NCI-H82 treated with DMSO at 0.1 percent for 48 hours (cell line): Measurements from ENCODE around the gene KCNAB3.

Experiments used
- DNase-seq: peaks from one replicate; lab custom pipeline; 2025; ENCODE audit not compliant: unreplicated experiment; lab: John Stamatoyannopoulos, UW

Gene KCNAB3

GRCh38 chr17:7943291-7943690 is 13.6 kb upstream of the KCNAB3 start:
- no peak for DNase-seq

- no peak for DNase-seq
Observed at GRCh38 chr17:7940743-7941142, 11.1 kb upstream of the KCNAB3 start.

DNA sequence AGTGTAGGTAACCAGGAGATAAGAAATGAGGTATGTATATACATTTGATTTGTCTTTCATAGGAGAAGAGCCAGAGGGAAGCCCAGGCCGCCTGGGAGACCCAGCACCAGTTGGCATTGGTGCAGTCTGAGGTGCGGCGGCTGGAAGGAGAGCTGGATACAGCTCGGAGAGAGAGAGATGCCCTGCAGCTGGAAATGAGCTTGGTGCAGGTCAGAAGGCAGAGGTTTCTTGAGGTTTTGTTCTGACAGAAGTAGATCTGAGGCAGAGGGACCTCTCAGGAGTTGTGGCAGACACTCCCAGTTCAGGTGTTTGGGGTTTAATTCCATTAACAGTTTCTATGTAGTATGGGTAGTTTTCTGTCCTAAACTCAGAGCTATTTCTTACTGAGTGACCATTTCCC is 10.4 kb upstream of the KCNAB3 start:
- no peak for DNase-seq

DNA sequence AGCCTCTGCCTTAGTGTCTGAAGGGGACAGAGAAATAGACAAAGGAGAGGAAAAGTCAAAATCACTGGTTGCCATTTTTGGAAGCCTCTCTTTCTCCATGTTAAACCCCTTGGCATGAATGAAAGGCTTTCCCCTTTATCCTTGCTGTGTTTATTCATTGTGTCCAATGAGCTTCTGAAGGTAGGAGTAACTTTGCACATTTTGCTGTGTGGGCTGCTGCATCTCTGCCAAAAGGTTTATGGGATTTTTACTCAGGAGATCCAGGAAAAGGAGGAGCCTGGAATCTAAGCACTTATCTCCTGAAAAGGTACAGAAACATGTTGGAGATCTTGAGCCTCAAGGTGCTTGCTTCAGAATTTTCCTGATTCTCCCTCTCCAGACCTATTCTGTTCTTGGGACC is 6.2 kb upstream of the KCNAB3 start:
- no peak for DNase-seq

DNA sequence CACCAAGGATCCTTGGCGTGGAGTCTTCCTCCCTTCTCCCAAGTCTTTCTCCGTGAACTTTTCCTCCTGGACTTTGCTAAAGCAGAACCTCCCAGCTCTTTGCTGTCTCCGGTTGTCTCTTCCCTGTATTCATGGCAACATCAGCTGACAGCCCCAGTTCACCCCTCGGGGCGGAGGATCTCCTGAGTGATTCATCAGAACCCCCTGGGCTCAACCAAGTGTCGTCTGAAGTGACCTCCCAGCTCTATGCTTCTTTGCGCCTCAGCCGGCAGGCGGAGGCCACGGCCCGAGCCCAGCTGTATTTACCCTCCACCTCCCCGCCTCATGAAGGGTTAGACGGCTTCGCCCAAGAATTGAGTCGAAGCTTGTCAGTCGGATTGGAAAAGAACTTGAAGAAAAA is 3.3 kb upstream of the KCNAB3 start:
- no peak for DNase-seq

DNA sequence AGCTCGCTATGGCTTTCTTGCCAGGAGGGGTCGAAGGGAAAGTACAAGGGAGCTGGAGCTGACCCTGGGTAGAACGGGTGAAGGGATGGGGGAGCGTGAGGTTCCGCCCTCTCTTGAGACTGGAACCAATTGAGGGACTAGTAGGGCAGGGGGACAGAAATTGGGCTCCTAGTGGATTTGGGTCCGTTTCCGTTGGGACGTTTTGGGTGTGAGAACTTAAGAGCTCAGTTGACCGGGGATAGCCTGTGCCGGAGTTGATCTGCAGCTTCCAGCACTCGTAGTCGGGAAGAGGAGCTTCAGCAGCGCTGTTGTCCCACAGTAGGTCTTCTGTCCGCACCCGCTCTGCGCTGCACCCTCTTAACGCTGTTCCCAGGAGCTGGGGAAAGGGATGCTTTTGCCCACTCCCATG is 2.8 kb upstream of the KCNAB3 start:
- DNase-seq = no peak

- DNase-seq = peak; percentile 97
Observed at GRCh38 chr17:7931709-7932482, 2.2 kb upstream of the KCNAB3 start, which contains the start of the genes CNTROB and TRAPPC1. Gene CNTROB (plus strand): TSS chr17:7932206. CDS start chr17:7933080, 874 bp downstream. Gene TRAPPC1 (minus strand): TSS chr17:7931946. CDS start chr17:7931829, 117 bp downstream.

- no peak for DNase-seq
Observed at GRCh38 chr17:7930841-7931631, 1.4 kb upstream of the KCNAB3 start.

DNA sequence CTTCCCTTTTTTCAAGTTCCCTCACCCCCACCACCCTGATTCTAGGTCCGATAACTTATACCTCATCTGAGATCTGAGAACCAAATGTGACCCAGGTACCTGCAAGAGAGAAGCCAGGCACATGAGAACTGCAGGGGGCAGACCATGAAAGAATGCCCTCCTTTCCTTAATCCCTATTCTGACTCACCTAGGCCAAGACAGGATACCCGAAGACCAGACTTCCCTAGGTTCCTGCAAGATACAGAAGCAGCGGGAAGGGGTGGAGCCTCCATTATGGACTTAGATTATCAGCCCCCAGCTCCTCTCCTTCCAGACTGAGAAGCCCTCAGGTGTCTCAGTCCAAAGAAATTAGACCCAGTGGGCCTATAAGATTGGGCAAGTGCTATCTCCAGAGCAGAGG is 2.1 kb downstream of the KCNAB3 start:
- no peak for DNase-seq

DNA sequence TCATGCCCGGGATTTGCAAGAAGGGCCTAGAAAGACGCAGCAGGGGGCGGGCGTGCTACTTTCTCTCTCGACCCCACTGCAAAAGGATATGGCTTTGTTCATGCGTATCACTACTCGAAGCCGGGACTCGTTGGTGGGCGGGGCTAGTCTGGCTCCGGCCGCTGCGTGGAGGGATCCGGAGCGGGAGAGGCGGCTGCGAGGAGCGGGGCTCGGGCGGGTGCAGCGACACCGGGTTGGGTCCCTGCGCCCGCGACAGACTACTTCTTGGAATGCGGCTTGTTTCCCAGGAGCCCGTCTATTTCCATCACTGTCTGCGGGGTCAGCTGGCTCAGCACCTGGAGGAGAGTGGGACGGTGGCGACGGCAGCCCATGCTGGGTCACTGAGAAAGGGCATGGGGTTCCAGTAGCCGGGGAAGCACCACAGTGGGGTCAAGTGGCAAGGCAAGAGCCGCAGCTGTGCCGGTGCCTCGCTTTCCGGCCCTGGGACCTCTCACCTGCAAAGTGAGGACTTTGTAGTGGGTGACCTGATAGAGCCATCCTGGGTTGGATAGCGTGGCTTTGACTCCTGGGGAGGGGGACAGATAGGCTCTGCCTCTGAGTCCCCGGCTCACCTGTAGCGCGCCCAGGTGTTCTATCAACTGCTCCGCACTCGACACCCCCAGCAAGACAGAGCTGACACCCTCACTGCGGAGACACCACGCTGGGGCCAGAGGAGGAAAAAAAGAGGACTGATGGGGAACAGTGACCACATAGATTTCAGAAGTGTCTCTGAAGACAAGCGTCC is 6.6 kb downstream of the KCNAB3 start:
- no peak for DNase-seq

DNA sequence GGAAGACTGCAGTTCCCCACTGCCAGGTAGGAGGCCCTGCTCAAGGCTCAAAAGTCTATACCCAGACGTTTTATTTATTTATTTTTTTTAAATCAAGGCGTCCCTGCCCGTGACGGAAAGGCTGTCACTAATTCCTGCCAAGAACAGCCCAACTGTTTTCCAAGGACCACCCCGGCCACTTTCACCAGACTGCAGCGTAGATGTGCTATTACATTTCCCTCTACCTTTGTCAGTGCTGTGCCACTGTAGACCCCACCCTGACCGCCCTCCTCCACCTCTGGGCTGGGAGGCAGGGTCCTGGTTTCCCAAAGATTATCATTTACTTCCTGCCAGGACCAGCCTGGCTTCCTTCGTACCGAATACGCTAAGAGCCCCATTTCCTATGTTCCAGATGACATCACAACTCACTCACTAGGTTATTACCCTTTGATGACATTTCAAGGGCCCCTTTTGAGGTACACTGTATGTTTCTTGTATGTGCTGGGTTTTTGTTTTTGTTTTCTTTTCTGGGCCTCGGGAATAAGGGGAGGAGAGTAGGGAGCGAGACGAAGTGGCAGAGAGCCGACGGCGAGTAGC is 7.3 kb downstream of the KCNAB3 start:
- no peak for DNase-seq

- no peak for DNase-seq
Observed at GRCh38 chr17:7916808-7917207, 12.8 kb downstream of the KCNAB3 start.

DNA sequence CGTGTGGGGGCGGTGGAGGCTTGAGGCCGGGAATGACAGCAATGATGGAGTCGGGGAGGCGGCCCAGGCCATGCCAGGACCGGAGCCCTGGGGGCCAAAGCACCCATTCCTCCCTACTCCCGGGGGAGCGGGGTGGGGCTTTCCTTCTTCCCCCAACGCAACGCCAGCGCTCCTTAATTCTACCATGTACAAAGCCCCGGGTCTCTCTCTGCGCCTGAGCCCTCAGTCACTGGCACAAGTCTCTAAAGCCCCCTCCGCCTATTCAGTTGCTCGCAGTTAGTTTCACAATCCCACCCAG is 13.3 kb downstream of the KCNAB3 start:
- no peak for DNase-seq

DNA sequence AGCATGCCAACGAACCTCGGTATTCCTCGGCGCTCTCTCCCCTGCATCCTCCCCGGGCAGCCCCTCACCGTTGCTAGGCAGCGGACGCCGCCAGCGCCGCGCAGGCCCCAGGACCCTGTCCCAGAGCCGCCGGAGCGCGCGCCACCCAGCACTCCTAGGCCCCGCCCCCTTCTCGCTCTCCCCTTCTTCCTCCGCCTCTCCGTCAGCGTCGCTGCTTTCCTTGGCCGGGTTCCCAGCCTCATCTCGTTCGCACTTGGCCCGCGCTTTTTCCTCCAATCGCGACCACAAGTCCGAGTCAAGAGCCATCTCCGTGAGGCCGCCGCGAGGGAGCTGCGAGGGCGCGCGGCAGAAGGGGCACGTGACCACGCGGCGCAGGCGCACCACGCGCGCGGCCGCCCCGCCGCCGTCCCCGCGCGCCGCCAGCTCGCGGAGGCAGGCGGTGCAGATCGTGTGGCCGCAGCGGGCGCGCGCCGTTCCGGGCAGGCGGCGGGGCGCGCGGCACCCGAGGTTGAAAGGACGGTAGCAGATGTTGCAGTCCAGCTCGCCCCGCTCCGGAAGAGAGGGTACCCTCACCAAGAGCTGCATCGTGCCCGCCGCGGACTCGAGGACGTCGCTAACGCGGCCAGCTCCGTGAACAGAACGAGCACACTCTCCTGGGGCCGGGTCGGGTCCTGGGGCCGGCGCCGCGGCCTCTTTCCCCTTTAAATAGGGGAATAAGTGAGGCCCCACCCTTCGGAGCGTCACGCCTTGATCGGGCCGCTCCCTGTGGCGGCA is 13.9 kb downstream of the KCNAB3 start, which contains the start of gene RNF227:
TSS of gene RNF227 (minus strand) at position 679 of the 774 bp plus-strand sequence. CDS start at position 585, 94 bp downstream.
- DNase-seq = peak; percentile 86

- no peak for DNase-seq
Observed at GRCh38 chr17:7915179-7915610, 14.5 kb downstream of the KCNAB3 start.

DNA sequence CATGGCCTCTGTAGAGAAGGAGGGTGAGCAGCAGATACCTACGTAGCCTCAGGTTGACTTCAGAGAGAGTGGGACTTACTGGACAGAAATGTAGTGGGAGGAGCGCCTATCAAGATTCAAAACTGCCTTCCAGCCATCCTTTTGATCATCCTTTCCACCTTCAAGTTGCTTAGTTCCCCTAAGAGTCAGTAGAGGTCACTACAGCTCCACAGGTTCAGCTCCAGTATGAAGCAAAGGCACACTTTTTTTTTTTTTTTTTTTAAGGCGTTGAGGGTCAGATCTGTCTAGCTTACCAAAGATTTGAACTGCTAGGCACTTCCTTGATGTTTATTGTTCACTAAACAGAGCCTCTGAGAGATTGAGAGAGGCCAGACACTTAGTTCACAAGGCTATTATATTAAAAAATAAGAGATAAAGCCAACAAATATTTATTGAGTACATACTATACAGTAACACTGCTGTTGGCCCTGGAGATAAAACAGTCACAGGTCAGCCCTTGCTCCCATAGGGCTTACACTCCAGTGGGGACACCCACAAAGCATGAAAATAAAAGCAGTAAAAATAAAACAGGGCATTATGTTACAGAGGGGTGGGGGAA is 16.6 kb downstream of the KCNAB3 start:
- DNase-seq = peak; percentile 77

DNA sequence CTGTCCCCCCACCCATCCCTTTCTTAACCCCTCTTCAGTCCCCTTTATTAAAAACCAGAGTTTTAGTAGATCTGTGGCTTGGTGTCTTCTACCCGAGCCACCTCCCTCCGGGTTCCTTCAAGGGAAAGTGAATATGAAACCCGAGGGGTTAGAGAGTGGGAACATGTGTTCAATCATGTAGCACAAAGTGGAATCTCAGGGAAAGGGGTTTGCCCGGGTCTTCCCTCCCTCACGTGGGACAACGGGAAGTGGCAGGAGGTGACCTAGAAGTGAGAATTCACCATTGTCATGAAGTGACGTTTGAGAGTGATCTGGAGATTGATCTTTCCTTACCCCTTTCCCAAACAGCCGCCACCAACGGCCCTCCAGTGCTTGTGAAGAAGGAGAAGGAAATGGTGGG is 18.5 kb downstream of the KCNAB3 start:
- DNase-seq = no peak

DNA sequence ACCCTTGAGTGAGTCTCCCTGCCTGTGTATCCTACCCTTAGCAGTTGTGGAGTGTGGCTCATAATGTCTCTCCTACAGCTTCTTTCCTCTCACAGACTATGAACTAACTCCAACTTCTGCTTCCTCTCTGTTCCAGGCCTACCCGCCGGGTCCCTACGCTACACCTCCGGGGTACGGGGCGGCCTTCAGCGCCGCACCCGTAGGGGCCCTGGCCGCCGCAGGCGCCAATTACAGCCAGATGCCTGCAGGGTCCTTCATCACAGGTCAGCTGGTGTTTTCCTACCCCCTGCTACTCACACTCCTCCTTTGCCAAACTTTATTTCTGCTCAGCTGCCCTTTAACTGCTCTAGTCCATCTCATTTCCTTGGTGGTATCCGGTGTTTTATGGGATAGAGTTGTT is 18.9 kb downstream of the KCNAB3 start:
- DNase-seq = no peak

GRCh38 chr17:7910281-7910680 is 19.4 kb downstream of the KCNAB3 start:
- no peak for DNase-seq

- DNase-seq = no peak
Observed at GRCh38 chr17:7909089-7909488, 20.6 kb downstream of the KCNAB3 start.
